ENCODE results near the gene PPM1D.

PPM1D gene

GRCh38 chr17:60618854-60619526 is 19.0 kb downstream of the PPM1D start:
- no peak for DNase-seq (ENCODE audit: low read depth in 2 of 2)

GRCh38 chr17:60622961-60623360 is 23.0 kb downstream of the PPM1D start:
- no peak for DNase-seq (ENCODE audit: low read depth in 2 of 2)

- DNase-seq (ENCODE audit: low read depth in 2 of 2): no peak
These were observed 23.4 kb downstream of the PPM1D start for GRCh38 chr17:60623415-60623814.

- no peak for DNase-seq (ENCODE audit: low read depth in 2 of 2)
These were observed 27.1 kb downstream of the PPM1D start for GRCh38 chr17:60627124-60627523.

GRCh38 chr17:60628252-60628889 is 28.4 kb downstream of the PPM1D start:
- no peak for DNase-seq (ENCODE audit: low read depth in 2 of 2)

- no peak for DNase-seq (ENCODE audit: low read depth in 2 of 2)
These were observed 29.1 kb downstream of the PPM1D start for GRCh38 chr17:60629120-60629519.

GRCh38 chr17:60630352-60630751 is 30.4 kb downstream of the PPM1D start:
- DNase-seq (ENCODE audit: low read depth in 2 of 2): no peak

GRCh38 chr17:60631119-60631518 is 31.1 kb downstream of the PPM1D start:
- no peak for DNase-seq (ENCODE audit: low read depth in 2 of 2)

- no peak for DNase-seq (ENCODE audit: low read depth in 2 of 2)
These were observed 37.7 kb downstream of the PPM1D start for GRCh38 chr17:60637683-60638082.

- no peak for DNase-seq (ENCODE audit: low read depth in 2 of 2)
These were observed 39.0 kb downstream of the PPM1D start for GRCh38 chr17:60639019-60639330.

GRCh38 chr17:60640503-60640902 is 40.5 kb downstream of the PPM1D start:
- no peak for DNase-seq (ENCODE audit: low read depth in 2 of 2)

- DNase-seq (ENCODE audit: low read depth in 2 of 2): no peak
These were observed 41.1 kb downstream of the PPM1D start for GRCh38 chr17:60641126-60641525.

GRCh38 chr17:60641810-60642220 is 41.8 kb downstream of the PPM1D start:
- DNase-seq (ENCODE audit: low read depth in 2 of 2): no peak

GRCh38 chr17:60645918-60646523 is 46.0 kb downstream of the PPM1D start:
- no peak for DNase-seq (ENCODE audit: low read depth in 2 of 2)

GRCh38 chr17:60646701-60647100 is 46.7 kb downstream of the PPM1D start:
- no peak for DNase-seq (ENCODE audit: low read depth in 2 of 2)

- no peak for DNase-seq (ENCODE audit: low read depth in 2 of 2)
These were observed 47.7 kb downstream of the PPM1D start for GRCh38 chr17:60647705-60648104.

- no peak for DNase-seq (ENCODE audit: low read depth in 2 of 2)
These were observed 52.7 kb downstream of the PPM1D start for GRCh38 chr17:60652454-60653247.

- no peak for DNase-seq (ENCODE audit: low read depth in 2 of 2)
These were observed 53.6 kb downstream of the PPM1D start for GRCh38 chr17:60653569-60653968.

- no peak for DNase-seq (ENCODE audit: low read depth in 2 of 2)
These were observed 56.5 kb downstream of the PPM1D start for GRCh38 chr17:60656499-60656898.

GRCh38 chr17:60659156-60659555 is 59.2 kb downstream of the PPM1D start:
- DNase-seq (ENCODE audit: low read depth in 2 of 2): no peak

GRCh38 chr17:60661489-60661888 is 61.5 kb downstream of the PPM1D start:
- no peak for DNase-seq (ENCODE audit: low read depth in 2 of 2)

GRCh38 chr17:60664022-60664421 is 64.0 kb downstream of the PPM1D start:
- no peak for DNase-seq (ENCODE audit: low read depth in 2 of 2)

GRCh38 chr17:60665602-60666001 is 65.6 kb downstream of the PPM1D start:
- no peak for DNase-seq (ENCODE audit: low read depth in 2 of 2)

Measured in stimulated activated CD8-positive, alpha-beta memory T cell treated with anti-CD3 and anti-CD28 coated beads, Interleukin-2, amount 100 ng/mL, for 1 hour (primary cell).